PC-9 (cell line): ENCODE data around the gene BRSK2.

Source experiments
- EZH2 ChIP-seq: fragments of 200-600 bp; sonication (generic); IDR thresholded peaks from 2 replicates; pipeline ENCODE4 v1.8.0; 2017; ENCODE audit warnings: antibody characterized with exemption, low read depth
- TF ChIP-seq, protein P1 (sequence below): fragments of 200-600 bp; sonication (generic); conservative IDR thresholded peaks from 2 replicates; pipeline ENCODE4 v1.6.1; 2017; ENCODE audit warnings: mixed run types, antibody characterized with exemption, mild to moderate bottlenecking, moderate library complexity

DNA sequence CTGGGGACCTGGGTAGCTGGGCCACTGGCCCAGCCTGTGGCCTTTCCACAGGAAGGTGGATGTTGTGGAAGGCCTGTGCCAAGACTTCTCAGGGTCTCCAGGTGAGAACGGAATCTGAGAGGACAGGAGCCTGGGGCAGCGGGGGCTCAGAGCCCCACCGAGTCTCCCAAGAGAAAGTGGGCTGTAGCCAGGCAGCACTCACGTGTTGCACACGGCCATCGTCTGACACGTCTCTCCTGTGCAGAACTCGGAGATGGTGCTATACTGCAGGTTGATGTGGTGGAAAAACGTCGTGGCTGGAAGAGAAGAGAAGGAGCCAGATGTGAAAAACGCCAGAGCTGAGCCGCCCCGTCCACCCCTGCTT is 90.4 kb downstream of the BRSK2 start:
- TF ChIP-seq, protein P1, sequence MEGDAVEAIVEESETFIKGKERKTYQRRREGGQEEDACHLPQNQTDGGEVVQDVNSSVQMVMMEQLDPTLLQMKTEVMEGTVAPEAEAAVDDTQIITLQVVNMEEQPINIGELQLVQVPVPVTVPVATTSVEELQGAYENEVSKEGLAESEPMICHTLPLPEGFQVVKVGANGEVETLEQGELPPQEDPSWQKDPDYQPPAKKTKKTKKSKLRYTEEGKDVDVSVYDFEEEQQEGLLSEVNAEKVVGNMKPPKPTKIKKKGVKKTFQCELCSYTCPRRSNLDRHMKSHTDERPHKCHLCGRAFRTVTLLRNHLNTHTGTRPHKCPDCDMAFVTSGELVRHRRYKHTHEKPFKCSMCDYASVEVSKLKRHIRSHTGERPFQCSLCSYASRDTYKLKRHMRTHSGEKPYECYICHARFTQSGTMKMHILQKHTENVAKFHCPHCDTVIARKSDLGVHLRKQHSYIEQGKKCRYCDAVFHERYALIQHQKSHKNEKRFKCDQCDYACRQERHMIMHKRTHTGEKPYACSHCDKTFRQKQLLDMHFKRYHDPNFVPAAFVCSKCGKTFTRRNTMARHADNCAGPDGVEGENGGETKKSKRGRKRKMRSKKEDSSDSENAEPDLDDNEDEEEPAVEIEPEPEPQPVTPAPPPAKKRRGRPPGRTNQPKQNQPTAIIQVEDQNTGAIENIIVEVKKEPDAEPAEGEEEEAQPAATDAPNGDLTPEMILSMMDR, result no peak
- TF ChIP-seq EZH2, result no peak
